Measurements from ENCODE around the gene MTMR11.
A peak's percentile ranks its signal among the peaks of the same experiment; 100 is the strongest.

MTMR11 gene

DNA sequence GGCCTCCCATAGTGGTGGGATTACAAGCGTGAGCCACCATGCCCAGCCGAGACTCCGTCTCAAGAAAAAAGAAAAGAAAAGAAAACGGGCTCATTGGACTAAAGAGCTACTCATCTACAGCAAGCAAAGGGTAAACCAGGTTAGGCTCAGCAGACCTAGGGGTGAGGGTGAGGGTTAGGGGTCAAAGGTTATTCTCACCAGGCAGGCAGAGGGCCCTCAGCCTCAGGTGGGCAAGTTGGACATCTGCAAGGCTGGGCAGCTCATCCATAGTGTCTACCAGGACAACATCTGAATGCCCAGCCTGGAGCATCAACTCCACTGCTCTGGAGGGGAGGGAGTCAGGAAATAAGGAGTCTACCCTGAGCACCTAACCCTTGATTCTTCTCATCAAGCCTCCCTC is 3.5 kb downstream of the MTMR11 start:
- no peak for DNase-seq

DNA sequence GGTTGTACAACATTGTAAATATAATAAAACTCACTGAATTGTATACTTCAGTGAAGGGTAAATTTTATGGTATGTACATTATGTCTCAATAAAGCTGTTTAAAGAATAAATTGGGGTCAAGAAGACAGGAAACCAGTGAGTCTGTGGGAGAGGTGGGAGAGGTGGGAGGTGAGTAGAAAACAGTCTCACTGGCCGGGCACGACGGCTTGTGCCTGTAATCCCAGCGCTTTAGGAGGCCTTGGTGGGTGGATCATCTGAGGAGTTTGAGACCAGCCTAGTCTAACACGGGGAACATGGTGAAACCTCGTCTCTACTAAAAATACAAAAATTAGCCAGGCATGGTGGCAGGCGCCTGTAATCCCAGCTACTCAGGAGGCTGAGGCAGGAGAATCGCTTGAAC is 4.2 kb downstream of the MTMR11 start:
- no peak for DNase-seq

DNA sequence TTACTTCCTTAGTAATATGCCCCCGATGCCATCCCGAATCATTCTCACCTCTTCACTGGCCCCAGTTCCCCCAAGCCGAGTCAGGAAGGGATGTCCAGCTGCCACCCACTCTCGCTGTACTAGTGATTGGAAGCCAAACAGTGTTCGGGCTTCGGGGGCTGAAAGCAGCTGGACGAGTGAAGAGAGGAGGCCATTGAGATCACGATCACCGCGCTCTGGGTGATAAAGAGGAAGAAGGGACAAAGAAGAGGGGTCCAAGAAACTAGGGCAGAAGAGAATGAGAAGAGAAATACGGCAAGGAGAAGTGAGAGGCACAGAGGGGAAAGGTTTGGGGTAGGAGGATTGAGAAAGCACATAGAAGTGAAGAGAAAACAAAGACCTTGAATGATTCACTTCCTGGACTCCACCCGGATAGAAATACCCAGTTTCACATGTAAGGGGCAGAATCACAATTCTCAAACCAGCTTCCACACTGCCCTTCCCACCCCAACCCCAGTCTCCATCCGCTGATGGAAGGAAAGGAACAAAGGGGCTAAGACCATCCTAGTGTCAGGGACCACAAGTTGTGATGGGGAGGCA is 5.4 kb downstream of the MTMR11 start:
- DNase-seq: no peak

- DNase-seq: no peak
These were observed 6.8 kb downstream of the MTMR11 start for GRCh38 chr1:149929856-149930255.

GRCh38 chr1:149928401-149928724 is 8.3 kb downstream of the MTMR11 start:
- DNase-seq: no peak

- peak; percentile 90 for DNase-seq
These were observed 8.9 kb downstream of the MTMR11 start, which contains the start of gene SF3B4 for GRCh38 chr1:149927563-149928400. Gene SF3B4, minus strand, starts transcription at chr1:149927803. Its CDS starts 44 bp downstream, at chr1:149927759.

- no peak for DNase-seq
These were observed 9.6 kb downstream of the MTMR11 start for GRCh38 chr1:149927056-149927562.

DNA sequence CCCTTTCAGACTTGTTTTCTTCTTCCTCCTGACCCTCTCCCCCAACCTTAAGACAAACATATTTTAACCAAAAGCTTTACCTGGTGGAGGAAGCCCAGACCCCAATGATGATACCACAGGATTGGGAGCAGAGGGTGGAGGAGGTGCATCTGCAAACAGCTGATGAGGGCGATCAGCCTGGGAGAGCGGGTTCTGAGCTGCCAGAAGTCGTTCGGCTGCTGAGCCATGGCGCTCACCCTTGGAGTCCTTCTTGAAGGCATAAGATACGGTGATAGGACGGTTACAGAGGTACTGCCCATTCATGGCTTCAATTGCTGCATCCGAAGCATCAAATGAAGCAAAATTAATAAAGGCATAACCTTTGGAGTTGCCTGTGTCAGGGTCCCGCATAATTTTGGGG is 10.4 kb downstream of the MTMR11 start:
- no peak for DNase-seq

DNA sequence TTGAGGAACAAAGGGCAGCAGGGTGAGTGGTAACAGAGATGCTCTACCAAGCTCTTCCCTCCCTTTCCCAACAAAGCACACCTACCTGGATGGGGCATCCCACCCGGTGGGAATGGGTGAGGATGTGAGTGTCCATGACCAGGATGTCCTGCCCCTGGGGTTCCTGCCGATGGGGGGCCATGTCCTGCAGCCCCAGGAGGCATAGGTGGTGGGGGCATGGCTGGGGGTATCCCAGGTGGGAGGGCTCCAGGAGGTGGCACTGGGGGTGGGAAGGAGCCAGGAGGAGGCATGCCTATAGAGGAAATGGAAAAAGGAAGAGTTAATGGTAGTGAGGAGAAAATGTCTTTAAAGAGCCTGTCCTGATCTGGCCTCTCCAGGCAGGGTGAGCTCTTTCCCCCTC is 10.9 kb downstream of the MTMR11 start:
- DNase-seq: no peak

GRCh38 chr1:149925345-149925744 is 11.3 kb downstream of the MTMR11 start:
- DNase-seq: no peak

DNA sequence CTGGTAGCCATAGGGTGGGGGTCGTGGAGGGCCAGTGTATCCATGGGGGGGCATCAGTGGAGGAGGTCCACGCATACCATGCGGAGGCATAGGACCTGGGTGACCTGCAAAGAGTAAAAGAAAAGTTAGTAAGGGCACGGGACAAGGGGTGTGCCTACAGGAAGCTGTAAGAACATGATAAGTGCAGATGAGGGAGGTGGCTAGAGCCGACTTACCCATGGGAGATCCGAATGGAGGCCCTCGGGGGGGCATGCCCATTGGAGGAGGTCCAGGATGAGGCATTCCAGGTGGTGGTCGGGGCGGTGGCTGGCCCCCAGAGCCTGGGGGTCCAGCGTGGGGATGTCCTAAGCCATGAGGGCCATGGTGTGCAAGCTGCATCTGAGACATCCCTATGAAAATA is 13.1 kb downstream of the MTMR11 start:
- DNase-seq: no peak

DNA sequence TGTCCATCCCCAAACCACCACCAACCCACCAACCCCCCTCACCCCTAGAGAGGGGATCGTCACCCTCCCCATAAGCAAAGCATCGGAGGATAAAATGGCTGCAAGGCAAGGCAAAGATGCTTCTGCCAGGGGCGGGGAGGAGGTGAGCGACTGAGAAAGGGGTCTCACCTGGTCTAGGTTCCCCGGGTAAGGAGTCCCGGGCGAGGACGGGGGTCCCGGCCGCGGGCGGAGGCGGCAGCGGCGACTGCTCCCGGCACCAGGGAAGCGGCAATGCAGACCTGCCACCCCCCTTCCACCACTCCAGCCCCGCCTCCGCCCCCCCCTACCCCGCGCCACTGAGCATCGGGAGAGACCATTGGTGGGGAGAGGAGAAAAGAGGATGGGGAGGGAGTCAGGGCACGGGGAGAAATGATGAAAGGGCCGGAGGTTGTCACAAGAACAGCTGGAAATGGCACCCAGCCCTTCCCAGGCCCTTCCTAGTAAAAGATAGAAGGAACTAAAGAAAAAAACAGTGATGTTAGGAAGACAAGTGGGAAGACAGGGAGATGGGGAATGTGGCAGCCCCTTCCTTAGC is 19.0 kb downstream of the MTMR11 start, which contains the start of gene SV2A:
TSS of gene SV2A (minus strand) at position 274 of the 574 bp plus-strand sequence. CDS start 4,004 bp downstream, outside the sequence.
- peak; percentile 72 for DNase-seq

DNA sequence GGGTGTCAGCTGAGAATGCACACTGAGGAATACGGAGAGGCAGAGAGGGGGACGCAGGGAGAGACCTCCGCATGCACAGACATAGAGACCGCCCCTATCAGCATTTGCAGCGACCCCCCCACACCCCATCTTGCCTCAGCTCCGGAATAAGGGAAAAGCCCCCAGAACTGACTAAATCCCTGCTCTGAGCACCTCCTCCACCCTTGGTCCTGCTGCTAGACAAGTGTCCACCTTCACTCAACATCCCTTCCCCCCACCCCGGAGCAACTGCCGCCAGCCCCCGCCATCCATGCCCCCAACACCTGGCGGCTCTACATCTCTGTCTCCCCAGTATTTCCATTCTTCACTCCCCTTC is 19.8 kb downstream of the MTMR11 start:
- no peak for DNase-seq

DNA sequence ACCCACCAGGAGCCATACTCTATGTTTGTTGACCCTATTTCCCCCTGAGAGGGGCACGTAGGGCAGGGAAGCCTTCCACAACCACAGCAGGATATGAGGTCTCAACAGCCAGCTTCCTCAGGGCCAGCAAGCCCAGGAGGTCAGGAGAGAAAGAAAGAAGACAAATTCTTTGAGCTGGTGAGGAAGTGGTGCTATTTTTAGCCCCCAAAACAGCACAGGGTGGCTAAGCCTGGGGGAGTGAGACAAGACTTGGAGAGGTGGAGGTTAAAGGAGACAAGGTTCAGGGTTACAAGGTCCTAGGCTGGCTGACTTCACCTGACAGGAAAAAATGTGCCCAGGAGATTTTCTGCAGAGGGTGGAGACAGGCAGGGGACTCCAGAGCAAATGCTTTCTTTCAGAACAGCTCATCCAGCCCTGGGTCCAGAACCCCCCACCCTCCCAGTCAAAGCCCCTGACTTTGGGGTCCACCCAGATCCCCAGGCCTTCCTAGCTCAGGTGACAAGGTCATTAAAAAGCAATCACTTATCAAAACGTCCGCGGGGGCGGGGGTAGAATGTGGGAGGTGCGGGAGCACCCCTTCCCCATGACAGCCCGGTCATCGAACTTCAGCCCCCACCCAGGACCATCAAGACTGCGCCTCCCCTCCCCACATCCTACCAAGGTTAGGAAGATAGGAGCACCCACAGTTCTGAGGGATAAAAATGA is 20.3 kb downstream of the MTMR11 start:
- DNase-seq: no peak

DNA sequence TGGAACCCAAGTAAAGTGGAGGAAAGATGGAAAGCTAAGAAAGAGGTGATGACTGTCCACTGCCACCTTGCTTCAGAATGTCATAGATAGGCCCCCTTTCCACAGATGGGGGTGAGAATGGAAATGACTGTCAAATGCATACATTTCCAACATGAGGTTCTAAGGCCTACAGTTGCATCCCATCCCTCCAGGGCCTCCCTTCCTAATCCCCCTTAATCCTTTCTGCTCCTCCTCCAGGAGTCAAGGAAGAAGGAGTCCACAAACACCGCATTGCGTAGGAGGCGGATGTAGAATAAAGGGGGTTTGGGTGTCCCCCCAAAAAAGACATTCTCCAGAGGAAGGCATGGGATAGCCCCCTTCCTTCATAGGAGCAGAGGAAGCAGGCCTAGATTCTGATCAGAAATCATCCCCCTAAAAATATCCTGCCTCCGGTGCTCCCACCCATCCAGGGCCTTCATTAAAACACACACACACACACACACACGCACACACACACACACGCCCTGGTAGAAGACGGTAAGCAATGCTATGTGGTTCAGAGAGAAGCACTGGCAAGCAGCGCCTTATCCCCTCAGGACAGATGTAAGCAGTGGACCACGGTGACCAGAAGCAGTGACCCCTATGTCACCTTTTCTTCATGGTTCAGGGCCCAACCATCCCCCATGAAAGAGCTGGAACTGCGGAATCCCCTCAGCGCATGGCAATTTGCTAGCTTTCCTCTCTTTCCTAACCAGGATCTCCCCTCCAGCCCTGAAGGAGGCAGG is 21.1 kb downstream of the MTMR11 start:
- no peak for DNase-seq

DNA sequence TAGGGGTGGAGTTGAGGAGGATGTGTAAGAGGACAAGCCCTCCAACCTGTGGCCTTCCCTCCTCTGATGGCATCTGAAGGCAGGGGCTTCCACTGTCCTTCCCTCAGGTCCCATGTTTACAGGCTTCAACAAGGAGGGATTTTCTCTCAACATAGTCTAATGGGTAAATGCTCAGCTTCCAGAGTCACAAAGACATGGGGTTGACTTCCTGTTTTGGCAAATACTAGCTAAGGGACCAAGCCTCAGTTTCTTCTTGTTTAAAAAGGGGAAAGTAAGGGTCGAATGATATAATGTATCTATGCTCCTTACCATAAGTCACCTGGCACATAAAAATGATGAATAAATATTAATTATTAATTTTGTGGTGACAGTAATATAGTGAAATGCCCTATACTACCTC is 22.1 kb downstream of the MTMR11 start:
- no peak for DNase-seq

- DNase-seq: no peak
These were observed 30.1 kb downstream of the MTMR11 start for GRCh38 chr1:149906570-149907075.

GRCh38 chr1:149903836-149904491 is 32.7 kb downstream of the MTMR11 start:
- DNase-seq: no peak

DNA sequence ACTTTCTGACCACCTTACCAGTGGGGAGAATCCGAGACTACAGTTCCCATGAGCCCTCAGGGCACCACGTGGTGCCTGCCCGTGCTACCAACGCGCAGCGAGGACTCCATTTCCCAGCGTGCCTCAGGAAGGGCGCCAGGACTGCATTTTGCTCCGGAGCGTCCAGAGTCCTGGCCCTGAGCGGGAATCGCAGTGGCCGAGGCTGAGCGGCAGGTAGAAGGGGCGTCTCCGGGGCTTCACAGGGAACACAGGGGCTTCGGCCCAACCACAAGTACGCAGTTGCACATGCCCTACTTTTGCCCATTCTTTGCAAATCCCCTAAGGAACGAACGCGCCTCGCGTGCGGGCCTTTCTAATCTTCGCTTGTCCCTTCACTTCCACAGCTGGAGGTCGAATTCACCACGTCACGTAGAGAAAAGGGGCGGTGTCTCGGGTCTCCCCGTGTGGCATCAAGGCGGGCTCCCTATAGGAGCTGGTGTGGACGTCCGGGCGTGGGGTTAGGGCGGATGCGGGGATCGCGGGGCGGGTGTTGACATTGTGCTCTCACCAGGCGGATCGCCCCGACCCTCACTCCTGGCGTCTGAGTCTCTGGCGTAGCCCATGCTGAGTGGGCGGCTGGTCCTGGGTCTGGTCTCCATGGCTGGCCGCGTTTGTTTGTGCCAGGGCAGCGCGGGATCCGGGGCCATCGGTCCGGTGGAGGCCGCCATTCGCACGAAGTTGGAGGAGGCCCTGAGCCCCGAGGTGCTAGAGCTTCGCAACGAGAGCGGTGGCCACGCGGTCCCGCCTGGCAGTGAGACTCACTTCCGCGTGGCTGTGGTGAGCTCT is 37.0 kb downstream of the MTMR11 start, which contains the start of gene BOLA1:
TSS of gene BOLA1 (plus strand) at position 109 of the 825 bp plus-strand sequence. CDS start at position 601, 492 bp downstream.
- DNase-seq: peak; percentile 92

DNA sequence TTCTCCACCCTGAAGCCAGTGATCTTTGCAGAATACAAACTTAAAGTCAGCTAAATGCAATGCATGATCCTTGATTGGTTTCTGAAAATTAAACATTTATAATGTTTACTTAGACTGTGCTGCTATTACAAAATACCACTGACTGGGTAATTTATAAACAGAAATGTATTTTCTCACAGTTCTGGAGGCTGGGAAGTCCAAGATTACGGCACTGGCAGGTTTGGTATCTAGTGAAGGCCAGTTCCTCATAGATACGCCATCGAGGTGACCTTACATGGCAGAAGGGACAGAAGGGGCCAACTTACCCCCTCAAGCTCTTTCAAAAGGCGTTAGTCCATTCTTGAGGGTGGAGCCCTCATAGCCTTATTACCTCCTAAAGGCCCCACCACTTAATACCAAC is 40.1 kb downstream of the MTMR11 start:
- DNase-seq: no peak

- DNase-seq: peak; percentile 51
These were observed 47.7 kb downstream of the MTMR11 start for GRCh38 chr1:149888999-149889289.
